Loucy (cell line): Measurements from ENCODE around the gene TRAPPC2L.

Experiments
- EZH2phosphoT487 ChIP-seq: fragments of 200-600 bp; IDR thresholded peaks from 2 replicates; pipeline ENCODE4 v1.6.1; 2018; ENCODE audit warnings: antibody characterized with exemption, mild to moderate bottlenecking, moderate library complexity, borderline replicate concordance
- TF ChIP-seq, protein P1 (sequence below): fragments of 200-600 bp; sonication (generic); conservative IDR thresholded peaks from 2 replicates; pipeline ENCODE4 v1.5.1; 2014; ENCODE audit warnings: mild to moderate bottlenecking, antibody characterized with exemption, low read length

DNA sequence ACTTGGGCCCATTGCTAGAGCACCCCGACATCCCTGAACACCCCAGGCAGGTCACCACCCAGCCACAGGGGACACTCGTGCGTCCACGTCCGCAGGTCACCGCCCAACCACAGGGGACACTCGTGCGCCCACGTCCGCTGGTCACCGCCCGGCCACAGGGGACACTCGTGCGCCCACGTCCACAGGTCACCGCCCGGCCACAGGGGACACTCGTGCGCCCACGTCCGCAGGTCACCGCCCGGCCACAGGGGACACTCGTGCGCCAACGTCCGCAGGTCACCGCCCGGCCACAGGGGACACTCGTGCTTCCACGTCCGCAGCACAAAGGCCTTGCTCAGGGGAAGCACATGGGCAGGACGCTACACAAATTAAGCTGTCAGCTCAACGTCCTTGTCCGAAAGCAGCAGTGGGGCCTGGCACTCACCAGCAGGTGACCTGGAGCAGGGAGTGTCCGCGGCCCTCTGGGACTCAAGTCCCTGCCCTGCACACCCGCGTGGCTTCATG is 17.8 kb upstream of the TRAPPC2L start:
- TF ChIP-seq, protein P1, sequence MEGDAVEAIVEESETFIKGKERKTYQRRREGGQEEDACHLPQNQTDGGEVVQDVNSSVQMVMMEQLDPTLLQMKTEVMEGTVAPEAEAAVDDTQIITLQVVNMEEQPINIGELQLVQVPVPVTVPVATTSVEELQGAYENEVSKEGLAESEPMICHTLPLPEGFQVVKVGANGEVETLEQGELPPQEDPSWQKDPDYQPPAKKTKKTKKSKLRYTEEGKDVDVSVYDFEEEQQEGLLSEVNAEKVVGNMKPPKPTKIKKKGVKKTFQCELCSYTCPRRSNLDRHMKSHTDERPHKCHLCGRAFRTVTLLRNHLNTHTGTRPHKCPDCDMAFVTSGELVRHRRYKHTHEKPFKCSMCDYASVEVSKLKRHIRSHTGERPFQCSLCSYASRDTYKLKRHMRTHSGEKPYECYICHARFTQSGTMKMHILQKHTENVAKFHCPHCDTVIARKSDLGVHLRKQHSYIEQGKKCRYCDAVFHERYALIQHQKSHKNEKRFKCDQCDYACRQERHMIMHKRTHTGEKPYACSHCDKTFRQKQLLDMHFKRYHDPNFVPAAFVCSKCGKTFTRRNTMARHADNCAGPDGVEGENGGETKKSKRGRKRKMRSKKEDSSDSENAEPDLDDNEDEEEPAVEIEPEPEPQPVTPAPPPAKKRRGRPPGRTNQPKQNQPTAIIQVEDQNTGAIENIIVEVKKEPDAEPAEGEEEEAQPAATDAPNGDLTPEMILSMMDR = no peak; the same call in 1 of the 2 replicates
- no peak for TF ChIP-seq EZH2phosphoT487
